LHCN-M2 (cell line): ENCODE data around the gene GABRR2. TPM values are rescaled to one million over a fixed set of nuclear protein-coding genes. Genes with fewer than 3 reads are reported as not detected.

Source experiments
- DNase-seq: peaks from one replicate; pipeline ENCODE4 v3.0.0-alpha.2; 2012; ENCODE audit warnings: low read depth
- polyA plus RNA-seq: library from polyadenylated mRNA; unstranded; fragments of >200 nt; gene quantifications from one replicate; pipeline ENCODE4 v1.2.1, GENCODE V29; 2012; ENCODE audit warnings: missing spikeins
- total RNA-seq: library from RNA; depleted of rRNA; stranded (reverse); fragments of >200 nt; gene quantifications from 2 replicates; pipeline ENCODE4 v1.2.3, GENCODE V29; 2014; rRNA removed

Gene GABRR2
- 0.11 TPM in 1 of 2 replicates, not detected in the other for total RNA-seq
- 0.05 TPM for polyA plus RNA-seq

DNA sequence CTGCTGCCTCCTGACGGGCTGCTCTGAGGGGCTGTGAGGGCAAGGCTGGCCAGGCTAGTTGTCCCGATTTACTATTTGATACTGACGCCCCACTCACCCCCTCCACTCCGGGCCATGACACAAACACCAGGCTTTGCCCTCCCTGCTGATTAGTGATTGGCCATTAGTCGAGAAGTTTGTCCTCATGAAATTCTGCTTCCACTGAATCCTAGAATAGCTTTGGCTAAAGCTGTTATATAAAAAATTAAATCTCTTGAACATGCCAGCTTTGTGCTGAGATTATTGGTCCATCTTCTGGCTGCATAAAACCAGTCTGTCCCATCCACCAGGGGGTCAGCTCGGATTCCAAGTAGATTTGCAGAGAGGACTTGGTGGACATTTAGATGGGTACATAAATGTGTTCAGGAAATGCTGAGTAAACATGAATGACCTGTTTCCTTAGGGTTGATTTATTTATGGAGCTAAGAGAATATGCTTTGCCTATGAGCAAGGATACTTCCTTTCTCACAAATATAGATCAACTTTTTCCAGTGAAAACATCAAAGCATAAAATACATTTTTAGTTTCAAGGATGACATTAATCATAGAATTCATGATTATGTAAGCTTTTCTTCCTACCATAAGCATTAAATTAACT is at the start of gene GABRR2:
TSS of gene GABRR2 (minus strand) at position 51 of the 637 bp plus-strand sequence. CDS start 134 bp downstream, outside the sequence.
- DNase-seq = no peak

DNA sequence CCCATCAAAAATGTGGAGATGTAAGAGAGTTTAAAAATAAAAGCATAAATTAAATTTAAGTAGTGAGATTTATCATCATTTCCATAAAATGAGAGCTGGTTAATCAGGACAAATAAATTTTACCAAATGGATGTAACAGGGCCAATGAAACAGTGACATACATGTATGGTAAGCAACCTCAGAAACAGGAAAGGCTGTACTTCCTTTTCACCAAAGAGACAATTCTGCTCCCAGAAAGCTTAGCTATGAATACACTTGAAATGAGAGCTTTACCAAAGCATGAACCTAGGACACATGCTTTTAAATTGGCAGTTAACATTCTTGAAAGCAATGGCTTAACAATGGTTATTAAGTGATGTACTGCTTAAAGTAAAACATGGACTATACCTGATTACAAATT is 49.5 kb upstream of the GABRR2 start:
- DNase-seq = no peak

GRCh38 chr6:89361171-89361570 is 46.1 kb upstream of the GABRR2 start:
- no peak for DNase-seq

GRCh38 chr6:89360415-89360999 is 45.4 kb upstream of the GABRR2 start:
- peak; percentile 68 for DNase-seq

- DNase-seq = no peak
Observed at GRCh38 chr6:89359561-89359960, 44.5 kb upstream of the GABRR2 start.

GRCh38 chr6:89357390-89357789 is 42.3 kb upstream of the GABRR2 start:
- DNase-seq = no peak

- no peak for DNase-seq
Observed at GRCh38 chr6:89356642-89357170, 41.6 kb upstream of the GABRR2 start.

DNA sequence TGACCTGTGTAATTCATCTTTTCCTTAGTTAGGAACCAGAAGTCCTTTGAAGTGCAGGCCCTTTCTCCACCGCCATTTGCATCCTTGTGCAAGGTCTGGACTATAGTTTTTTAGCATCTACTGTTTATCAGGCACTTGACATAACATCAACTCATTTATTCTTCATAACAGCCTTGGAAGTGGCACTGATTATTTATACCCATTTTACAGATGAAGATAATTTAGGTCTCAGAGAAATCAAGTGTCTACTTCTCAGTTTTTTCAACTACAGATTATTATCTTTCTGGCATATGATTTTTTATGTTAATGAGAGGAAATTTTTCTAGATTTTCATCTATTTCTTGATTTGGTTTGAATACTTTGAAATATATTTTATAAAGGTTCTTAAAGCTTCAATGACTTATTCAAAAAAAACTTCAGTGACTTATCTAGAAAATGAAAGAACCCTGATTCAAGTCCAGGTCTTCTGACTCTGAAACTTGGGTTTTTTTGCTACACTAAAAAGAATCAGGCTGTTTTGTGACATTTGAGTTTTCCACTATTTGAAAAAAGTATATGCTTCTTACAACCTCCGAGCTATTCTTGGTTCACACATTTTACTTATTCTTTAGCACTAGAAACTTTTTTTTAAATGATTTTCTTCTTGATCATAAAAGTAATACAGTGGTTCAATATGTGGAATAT is 40.6 kb upstream of the GABRR2 start:
- DNase-seq = no peak

- DNase-seq = no peak
Observed at GRCh38 chr6:89353702-89354392, 38.7 kb upstream of the GABRR2 start.

DNA sequence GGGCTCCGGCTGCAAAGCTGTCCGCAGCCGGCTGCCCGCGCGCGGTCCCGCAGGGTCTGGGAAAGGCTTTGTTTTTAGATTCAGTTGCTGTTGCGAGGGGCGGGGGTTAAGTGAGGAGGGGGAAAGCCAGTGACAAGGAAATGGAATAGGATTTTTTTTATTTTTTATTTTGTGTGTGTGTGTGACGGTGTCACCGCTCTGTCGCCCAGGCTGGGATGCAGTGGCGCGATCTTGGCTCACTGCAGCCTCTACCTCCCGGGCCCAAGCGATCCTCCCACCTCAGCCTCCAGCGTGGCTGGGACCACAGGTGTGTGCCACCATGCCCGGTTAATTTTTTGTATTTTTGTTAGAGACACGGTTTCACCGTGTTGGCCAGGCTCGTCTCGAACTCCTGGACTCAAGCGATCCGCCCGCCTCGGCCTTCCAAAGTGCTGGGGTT is 38.0 kb upstream of the GABRR2 start:
- DNase-seq = no peak

DNA sequence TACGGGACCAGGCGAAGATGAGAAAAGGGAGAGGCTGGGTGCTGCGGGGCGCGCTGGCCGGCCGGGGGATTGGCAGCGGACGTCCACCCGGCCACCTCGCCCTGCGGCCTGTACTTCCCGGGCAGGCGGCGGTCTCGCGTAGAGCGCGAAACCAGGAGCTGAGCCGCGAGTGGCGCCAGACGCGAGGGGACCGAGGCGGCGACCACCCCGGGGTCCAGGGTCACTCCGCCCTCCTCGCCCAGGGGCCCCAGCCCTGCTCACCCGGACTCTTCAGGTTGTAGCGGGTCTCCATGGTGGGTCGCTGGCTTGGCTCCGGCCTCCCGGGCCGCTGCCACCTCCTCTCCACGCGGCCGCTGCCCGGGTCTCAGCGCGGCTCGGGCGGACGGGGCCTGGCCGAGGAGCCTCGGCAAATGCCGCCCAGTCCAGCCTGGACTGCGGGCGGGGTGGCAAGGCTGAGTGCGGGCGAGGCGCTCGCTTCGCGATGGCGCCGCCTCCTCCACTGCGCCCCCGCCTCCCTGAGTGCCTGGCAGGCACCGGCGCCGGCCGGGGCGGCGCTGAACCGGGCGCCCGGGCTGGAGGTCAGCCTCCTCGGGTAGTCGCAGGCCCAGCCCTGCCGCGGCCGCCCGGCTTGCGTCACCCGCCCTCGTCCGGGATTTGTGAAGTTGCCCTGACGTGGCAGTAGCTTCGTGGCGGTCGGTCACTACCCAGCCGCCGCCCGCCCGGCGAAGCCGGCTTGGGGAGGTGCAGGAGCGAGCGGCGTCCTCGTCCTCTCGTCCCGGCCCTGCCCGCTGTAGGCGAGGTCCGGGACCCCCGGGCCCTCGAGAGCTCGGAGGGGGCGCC is 37.4 kb upstream of the GABRR2 start, which contains the start of gene UBE2J1:
TSS of gene UBE2J1 (minus strand) at position 445 of the 840 bp plus-strand sequence. CDS start at position 292, 153 bp downstream.
- peak; percentile 87 for DNase-seq

- no peak for DNase-seq
Observed at GRCh38 chr6:89351671-89352277, 36.7 kb upstream of the GABRR2 start.

- no peak for DNase-seq
Observed at GRCh38 chr6:89350281-89350966, 35.3 kb upstream of the GABRR2 start.

DNA sequence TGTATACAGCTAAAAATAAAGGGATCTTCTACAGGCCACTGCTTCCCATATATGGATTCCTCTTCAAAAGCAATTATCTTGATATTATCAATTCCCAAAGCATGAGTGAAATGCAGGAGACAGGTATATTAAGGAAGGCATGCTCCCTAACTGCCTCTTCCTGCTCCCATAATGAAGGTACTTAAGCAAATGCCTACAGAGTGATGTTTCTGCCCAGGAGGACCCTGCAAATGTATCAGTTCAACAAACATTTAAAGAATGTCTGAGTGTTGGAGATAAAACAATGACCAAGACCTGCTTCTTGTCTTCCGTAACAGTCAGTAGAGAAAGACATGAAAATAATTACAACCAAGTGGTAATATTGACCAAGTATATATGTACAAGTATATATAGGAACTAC is 33.3 kb upstream of the GABRR2 start:
- no peak for DNase-seq

- DNase-seq = no peak
Observed at GRCh38 chr6:89347825-89348224, 32.7 kb upstream of the GABRR2 start.

- DNase-seq = no peak
Observed at GRCh38 chr6:89346433-89346832, 31.3 kb upstream of the GABRR2 start.

DNA sequence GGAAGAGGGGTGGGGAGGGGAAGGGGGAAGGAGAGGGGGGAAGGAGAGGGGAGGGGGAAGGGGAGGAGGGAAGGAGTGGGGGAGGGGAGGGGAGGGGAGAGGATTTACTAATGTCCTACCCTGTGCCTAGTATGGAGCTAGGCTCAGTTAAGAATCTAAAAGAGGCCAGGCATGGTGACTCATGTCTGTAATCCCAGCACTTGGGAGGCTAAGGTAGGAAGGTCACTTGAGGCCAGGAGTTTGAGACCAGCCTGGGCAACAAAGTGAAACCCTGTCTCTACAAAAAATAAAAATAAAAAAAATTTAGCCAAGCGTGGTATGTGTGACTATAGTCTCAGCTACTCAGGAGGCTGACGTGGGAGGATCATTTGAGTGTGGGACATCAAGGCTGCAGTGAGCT is 24.5 kb upstream of the GABRR2 start:
- no peak for DNase-seq

DNA sequence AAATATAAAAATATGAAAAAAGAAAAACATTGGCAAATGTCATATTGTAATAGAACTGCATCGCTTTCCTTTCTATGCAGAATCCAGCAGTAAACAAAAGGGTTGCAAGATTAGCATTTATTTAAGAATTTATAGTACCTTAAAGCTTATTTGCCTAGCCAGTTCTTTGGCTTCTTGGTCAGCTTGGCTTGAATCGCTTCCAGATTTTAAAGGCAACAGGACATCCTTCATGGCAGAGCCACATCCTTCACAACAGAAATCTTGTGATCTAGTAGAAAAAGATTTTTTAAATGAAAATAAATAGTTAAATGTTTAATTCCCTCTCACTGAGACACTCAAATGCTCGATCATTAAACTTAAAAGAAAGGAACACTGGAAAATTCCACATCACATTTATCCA is 20.1 kb upstream of the GABRR2 start:
- no peak for DNase-seq

DNA sequence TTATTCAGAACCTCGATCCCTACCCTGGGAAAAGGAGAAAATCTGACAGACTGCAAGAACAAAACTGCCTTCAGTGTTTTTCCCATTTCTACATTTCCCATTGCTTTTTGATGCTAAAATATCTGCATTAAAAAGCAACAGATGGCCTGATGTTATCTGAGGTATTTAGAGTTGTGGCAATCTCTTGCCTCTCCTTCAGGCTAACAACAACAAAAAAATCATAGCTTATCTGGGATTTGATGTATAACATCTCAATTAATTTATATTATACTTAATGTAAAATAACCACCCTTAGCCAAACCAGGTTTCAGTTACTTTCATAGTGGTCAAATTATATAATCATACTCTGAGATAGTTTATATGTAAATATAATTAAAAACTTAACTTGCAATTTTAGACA is 15.8 kb upstream of the GABRR2 start:
- no peak for DNase-seq

DNA sequence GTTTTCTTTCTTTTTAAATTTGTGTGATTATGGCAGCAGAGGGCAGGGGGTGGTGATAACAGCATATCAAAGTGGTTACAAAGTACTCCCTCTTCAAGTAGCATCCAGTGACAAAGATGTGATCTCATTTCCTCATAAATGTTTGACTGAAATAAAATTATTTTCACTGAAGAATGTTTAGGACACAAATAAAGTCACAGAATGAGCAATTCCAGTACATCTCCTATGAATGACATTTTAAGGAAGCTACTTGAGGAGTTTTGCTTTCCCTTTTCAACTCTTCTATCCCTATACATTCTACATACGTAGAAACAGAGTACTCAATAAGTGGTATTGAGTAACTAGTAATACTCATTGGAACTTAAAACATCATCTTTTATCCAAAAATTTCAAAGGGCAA is 13.9 kb upstream of the GABRR2 start:
- no peak for DNase-seq
